ENCODE data around the gene UBTD2. TPM values are rescaled to one million over a fixed set of nuclear protein-coding genes. Genes with fewer than 3 reads are reported as not detected.

Gene UBTD2
- total RNA-seq, 1 experiment from 2014 or later, result 18.3 TPM

- Histone ChIP-seq H3K9me3 (ENCODE audit: low read depth, low read length, poor library complexity, severe bottlenecking) (no peaks in the 10 kb centered on the region), H3K27ac (ENCODE audit: low read depth, low read length, poor library complexity, severe bottlenecking) (no peak overlapping the region), H3K27me3 (replicated peaks; ENCODE audit: insufficient read depth, low read depth, low read length, poor library complexity) (no peaks in the 10 kb centered on the region), H3K4me3 (ENCODE audit: low read depth, low read length, poor library complexity, severe bottlenecking) (no peak overlapping the region), H3K4me1 (ENCODE audit: insufficient read depth, low read length, poor library complexity, severe bottlenecking) (no peaks in the 10 kb centered on the region), H3K36me3 (ENCODE audit: insufficient read depth, low read length, poor library complexity, severe bottlenecking) (no peaks in the 10 kb centered on the region)
- no TSS peak for BruUV-seq (replicated peaks)
- CTCF ChIA-PET, result no interaction called here
- no peak for DNase-seq (ENCODE audit: low spot score)
- intact Hi-C loops (cut with micrococcal nuclease; ENCODE audit: unreplicated experiment), result no loop called here
- POLR2A ChIA-PET (ENCODE audit: low non-redundant PET), result no interaction called here
- TF ChIP-seq EZH2 (IDR thresholded peaks at IDR 0.05; ENCODE audit: borderline replicate concordance, low read depth, low read length, poor library complexity, severe bottlenecking), result no peak
- TF ChIP-seq CTCF (conservative IDR thresholded peaks at IDR 0.05; ENCODE audit: low read depth, low read length), result no peak
Measured at GRCh38 chr5:172183881-172184280, 99.7 kb downstream of the UBTD2 start.

GRCh38 chr5:172182291-172182690 lies 101.3 kb downstream of the UBTD2 start:
- Histone ChIP-seq H3K9me3 (ENCODE audit: low read depth, low read length, poor library complexity, severe bottlenecking) (no peaks in the 10 kb centered on the region), H3K36me3 (ENCODE audit: insufficient read depth, low read length, poor library complexity, severe bottlenecking) (no peaks in the 10 kb centered on the region), H3K4me3 (ENCODE audit: low read depth, low read length, poor library complexity, severe bottlenecking) (no peak overlapping the region), H3K4me1 (ENCODE audit: insufficient read depth, low read length, poor library complexity, severe bottlenecking) (no peaks in the 10 kb centered on the region), H3K27me3 (replicated peaks; ENCODE audit: insufficient read depth, low read depth, low read length, poor library complexity) (no peaks in the 10 kb centered on the region), H3K27ac (ENCODE audit: low read depth, low read length, poor library complexity, severe bottlenecking) (no peak overlapping the region)
- BruUV-seq (replicated peaks), result no TSS peak
- ChIA-PET POLR2A (ENCODE audit: low non-redundant PET) (no interaction called here), CTCF (interaction anchor here (0.6 kb wide), 1 partner anchor 8 kb away, joined by 6 read pairs; no protein-coding TSS in a partner anchor)
- no peak for TF ChIP-seq EZH2 (IDR thresholded peaks at IDR 0.05; ENCODE audit: borderline replicate concordance, low read depth, low read length, poor library complexity, severe bottlenecking)
- TF ChIP-seq CTCF (conservative IDR thresholded peaks at IDR 0.05; ENCODE audit: low read depth, low read length), result no peak
- no peak for DNase-seq (ENCODE audit: low spot score)
- intact Hi-C loops (cut with micrococcal nuclease; ENCODE audit: unreplicated experiment), result no loop called here

GRCh38 chr5:172180936-172181335 lies 102.6 kb downstream of the UBTD2 start:
- BruUV-seq (replicated peaks), result no TSS peak
- Histone ChIP-seq H3K36me3 (ENCODE audit: insufficient read depth, low read length, poor library complexity, severe bottlenecking) (no peaks in the 10 kb centered on the region), H3K27ac (ENCODE audit: low read depth, low read length, poor library complexity, severe bottlenecking) (no peak overlapping the region), H3K9me3 (ENCODE audit: low read depth, low read length, poor library complexity, severe bottlenecking) (no peaks in the 10 kb centered on the region), H3K4me1 (ENCODE audit: insufficient read depth, low read length, poor library complexity, severe bottlenecking) (no peaks in the 10 kb centered on the region), H3K27me3 (replicated peaks; ENCODE audit: insufficient read depth, low read depth, low read length, poor library complexity) (no peaks in the 10 kb centered on the region), H3K4me3 (ENCODE audit: low read depth, low read length, poor library complexity, severe bottlenecking) (no peak overlapping the region)
- CTCF ChIA-PET, result no interaction called here
- POLR2A ChIA-PET (ENCODE audit: low non-redundant PET), result no interaction called here
- TF ChIP-seq EZH2 (IDR thresholded peaks at IDR 0.05; ENCODE audit: borderline replicate concordance, low read depth, low read length, poor library complexity, severe bottlenecking) (no peak), CTCF (conservative IDR thresholded peaks at IDR 0.05; ENCODE audit: low read depth, low read length) (no peak)
- no peak for DNase-seq (ENCODE audit: low spot score)
- intact Hi-C loops (cut with micrococcal nuclease; ENCODE audit: unreplicated experiment), result no loop called here

Measured in A673 (cell line).